Stimulated activated CD8-positive, alpha-beta memory T cell treated with anti-CD3 and anti-CD28 coated beads, Interleukin-4, amount 100 ng/mL, for 1 hour (primary cell): ENCODE results near the gene PFKFB4.
"Not testable (repeated sequence)": the region's sequence is repeated elsewhere in the genome, so short reads cannot be mapped to it uniquely, and the experiment has no call there.

Source experiments
- DNase-seq, 2 donors: peaks; one replicate each; pipeline ENCODE4 v3.0.0-alpha.2; 2020; ENCODE audit warnings: low read depth in 2 of 2, low spot score in 1 of 2

The PFKFB4 gene

GRCh38 chr3:48502121-48502520, 54.5 kb downstream of the PFKFB4 start:
- no peak for DNase-seq

- DNase-seq: no peak
These were observed 55.4 kb downstream of the PFKFB4 start for GRCh38 chr3:48501196-48501595.

DNA sequence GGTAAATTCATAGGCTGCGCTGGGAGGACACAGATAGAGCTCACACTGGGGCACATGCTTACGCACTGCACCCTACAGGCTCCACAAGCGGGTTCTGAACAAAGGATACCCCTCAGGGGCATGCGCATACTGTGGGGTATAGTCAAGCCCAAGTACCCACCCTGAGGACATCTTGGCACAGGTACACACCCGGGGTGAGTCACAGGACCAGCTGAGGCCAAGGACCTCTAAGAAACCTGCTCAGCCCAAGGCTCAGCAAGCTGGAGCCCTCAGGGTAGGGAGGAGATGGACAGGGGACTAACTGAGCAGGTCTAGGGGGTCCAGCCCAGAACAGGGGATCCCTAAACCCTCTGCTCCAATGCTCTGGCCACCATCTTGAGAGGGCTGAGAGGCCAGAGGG, 55.9 kb downstream of the PFKFB4 start:
- DNase-seq: no peak

- DNase-seq: no peak
These were observed 63.5 kb downstream of the PFKFB4 start for GRCh38 chr3:48493203-48493501.

GRCh38 chr3:48492461-48493202, 64.0 kb downstream of the PFKFB4 start:
- no peak for DNase-seq

DNA sequence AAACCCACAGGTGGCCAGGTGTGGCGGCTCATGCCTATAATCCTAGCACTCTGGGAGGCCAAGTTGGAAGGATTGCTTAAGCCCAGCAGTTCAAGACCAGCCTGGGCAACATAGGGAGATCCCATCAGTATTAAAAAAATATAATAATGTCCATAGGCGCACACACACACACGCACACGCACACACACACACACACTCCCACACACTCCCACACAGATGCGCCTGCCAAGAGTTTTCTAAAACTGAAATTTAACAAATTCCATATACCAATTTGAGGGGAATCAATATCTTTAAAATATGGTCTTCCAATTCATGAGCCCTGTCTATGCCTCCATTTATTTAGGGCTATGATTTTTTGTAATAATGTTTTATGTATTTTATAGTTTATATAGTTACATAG, 69.7 kb downstream of the PFKFB4 start:
- DNase-seq: no peak

GRCh38 chr3:48482822-48483221, 73.8 kb downstream of the PFKFB4 start:
- not testable (repeated sequence) for DNase-seq

- DNase-seq: not testable (repeated sequence)
These were observed 75.7 kb downstream of the PFKFB4 start for GRCh38 chr3:48480891-48481290.

DNA sequence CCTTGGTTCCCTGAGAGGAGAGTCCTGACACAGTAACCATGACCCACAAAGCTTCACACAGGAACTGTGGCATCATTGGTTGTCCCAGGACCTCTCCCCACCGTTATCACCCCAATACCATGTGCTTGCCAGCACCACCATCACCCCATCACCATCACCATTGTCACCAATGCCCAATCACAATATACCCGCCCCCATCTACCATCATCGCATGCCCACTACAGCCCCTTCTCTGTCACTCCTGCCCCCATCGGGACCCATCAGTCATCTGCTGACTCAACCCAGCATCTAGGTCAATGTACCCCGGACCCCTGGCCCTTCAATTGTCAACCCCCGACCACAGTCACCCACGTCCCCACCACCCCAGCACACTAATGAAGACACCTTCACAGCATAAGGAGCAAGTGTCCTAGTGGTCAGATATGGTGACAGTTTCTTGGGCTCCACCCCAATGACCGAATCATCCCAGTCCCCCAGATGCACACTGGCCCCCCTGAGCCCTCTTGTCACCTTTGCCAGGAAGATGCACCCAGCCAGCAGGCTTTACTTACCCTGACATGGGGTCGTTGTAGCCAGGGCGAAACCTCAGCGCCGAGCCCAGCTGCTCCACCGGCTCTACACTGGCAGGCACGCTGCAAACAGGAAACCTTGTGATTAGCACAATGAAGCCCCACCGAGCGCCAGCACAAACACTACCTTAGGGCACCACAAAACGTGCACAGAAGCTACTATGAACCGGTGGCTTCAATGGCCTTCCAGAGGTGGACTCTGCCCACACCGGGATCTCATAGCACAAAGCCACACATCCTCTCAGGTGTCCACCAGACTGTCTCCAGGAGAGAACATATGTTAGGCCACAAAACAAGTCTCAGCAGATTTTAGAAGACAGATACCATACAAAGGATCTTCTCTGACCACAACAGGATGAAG, 77.7 kb downstream of the PFKFB4 start:
- DNase-seq: peak in 1 of 2 donors; percentile 41

DNA sequence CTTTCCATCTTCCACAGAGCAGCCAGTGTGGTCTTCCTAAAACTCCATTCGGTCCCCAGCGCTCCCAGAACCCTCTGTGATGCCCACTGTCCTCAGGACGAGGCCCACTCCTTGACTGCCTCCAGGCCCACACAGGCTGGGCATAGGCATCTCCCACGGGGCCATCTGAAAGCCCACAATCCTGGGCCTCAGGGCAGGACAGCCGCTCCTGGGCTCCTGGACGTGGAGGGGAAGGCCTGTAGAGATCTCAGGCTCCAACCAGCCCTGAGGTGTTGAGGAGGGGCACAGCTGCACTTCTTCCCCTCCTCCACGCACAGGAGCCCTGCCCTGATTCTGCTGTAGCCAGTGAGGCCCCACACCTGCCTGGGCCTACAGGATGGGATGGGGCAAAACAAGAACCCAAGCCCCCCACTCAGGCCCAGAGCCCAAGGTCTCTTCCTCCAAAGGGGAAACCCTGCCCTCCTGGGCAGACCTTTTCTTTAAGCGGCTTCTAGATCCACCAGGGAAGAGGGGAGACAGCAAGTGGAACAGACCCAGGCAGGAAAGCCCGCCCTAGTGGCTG, 78.6 kb downstream of the PFKFB4 start:
- no peak for DNase-seq

- DNase-seq: no peak
These were observed 80.1 kb downstream of the PFKFB4 start for GRCh38 chr3:48476426-48477053.

GRCh38 chr3:48475188-48475587, 81.4 kb downstream of the PFKFB4 start:
- no peak for DNase-seq

- no peak for DNase-seq
These were observed 82.0 kb downstream of the PFKFB4 start for GRCh38 chr3:48474619-48475018.

- DNase-seq: not testable (repeated sequence)
These were observed 82.6 kb downstream of the PFKFB4 start for GRCh38 chr3:48474031-48474430.

DNA sequence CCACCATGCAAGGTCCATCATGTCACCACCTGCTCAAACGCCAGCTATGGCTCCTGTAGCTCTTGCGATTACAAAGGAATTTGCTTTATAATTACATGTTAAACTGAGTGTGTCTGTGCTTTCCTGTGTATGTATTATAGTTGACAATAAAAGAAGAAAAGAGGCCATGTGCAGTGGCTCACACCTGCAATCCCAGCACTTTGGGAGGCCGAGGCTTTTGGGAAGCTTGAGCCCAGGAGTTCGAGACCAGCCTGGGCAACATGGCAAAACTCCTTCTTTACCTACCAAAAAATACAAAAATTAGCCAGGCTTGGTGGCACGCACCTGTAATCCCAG, 83.0 kb downstream of the PFKFB4 start:
- DNase-seq: no peak

DNA sequence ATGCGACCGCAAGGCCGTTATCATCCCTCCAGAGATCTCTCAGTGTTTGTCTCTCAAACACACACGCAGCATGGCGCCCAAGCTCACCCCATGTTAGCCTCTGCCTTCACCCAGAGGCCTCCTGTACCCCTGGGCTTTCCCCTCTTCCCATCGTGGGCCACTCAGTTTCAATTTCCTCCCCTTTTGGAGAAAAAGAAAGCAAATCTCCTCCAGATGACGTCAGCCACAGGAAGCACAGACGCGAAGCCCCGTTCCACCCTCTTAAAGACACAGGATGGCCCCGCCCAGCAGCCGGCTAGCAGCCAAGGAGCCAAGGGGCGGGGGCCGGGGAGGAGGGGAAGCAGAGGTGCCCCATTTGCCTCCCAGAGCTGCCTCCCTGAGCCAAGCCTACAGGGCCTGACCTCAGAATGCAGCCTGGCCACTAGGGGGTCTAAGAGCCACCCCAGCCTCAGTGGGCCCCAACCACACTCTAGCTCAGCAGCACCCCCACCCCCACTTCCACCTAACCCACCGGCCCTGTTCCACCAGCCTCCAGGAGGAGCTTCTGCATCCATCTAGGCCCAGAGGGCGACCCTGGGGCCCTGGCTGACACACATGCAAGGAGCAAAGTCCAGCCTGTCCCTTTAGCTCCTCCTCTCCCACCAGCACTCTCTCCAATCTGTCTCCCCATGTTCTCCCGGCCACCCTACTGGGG, 83.5 kb downstream of the PFKFB4 start:
- DNase-seq: peak; percentile 79 to 89

DNA sequence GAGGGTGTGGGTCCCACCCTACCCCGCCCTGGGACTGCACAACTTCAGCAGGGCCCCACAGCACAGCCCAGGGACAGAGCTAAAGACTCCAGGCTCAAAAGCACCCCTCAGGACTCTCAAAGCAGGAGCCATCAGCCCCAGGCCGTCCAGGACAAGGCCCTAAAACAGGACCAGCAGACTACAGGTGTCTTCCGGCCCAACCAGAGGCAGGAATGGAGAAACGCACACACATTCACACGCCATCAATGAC, 84.0 kb downstream of the PFKFB4 start:
- DNase-seq: no peak

GRCh38 chr3:48470286-48470685, 86.3 kb downstream of the PFKFB4 start:
- DNase-seq: no peak

GRCh38 chr3:48469046-48469915, 87.3 kb downstream of the PFKFB4 start:
- no peak for DNase-seq

DNA sequence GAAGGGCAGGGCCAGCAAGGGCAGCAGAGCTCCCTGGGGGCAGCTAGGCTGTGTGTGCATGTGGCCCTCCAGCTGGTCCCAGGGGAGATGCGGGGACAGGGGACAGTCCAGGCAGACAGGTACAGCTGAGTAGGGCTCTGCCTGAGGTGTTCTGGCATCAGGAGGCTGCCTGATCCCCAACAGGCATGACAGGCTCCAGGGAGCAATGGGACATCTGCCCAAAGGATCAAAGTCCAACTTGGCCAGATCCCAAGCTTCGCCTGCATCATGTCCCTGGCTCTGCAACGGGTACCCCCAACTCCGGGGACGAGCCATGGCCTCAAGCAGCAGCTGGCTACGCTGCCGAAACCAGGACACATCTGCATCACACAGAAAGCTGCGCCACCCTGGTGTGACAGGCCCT, 88.3 kb downstream of the PFKFB4 start:
- DNase-seq: no peak
